ENCODE data around the gene TIRAP.
"Not testable (repeated sequence)": the region's sequence is repeated elsewhere in the genome, so short reads cannot be mapped to it uniquely, and the experiment has no call there.

The TIRAP gene

GRCh38 chr11:126290887-126291286 is 8.0 kb downstream of the TIRAP start:
- no peak for DNase-seq

GRCh38 chr11:126293726-126294125 is 10.8 kb downstream of the TIRAP start:
- DNase-seq = no peak

- DNase-seq = no peak
Measured at GRCh38 chr11:126297004-126297403, 14.1 kb downstream of the TIRAP start.

- DNase-seq = peak; percentile 91
Measured at GRCh38 chr11:126303623-126304456, 20.9 kb downstream of the TIRAP start, which contains the start of gene DCPS. DCPS (plus strand) TSS chr11:126304060; CDS start chr11:126304081, 21 bp downstream.

- DNase-seq = no peak
Measured at GRCh38 chr11:126304457-126305075, 21.7 kb downstream of the TIRAP start.

GRCh38 chr11:126305699-126306098 is 22.8 kb downstream of the TIRAP start:
- no peak for DNase-seq

GRCh38 chr11:126307706-126308105 is 24.8 kb downstream of the TIRAP start:
- DNase-seq = peak; percentile 26

GRCh38 chr11:126308271-126308671 is 25.4 kb downstream of the TIRAP start:
- DNase-seq = no peak

GRCh38 chr11:126308771-126309170 is 25.9 kb downstream of the TIRAP start:
- not testable (repeated sequence) for DNase-seq

- DNase-seq = peak; percentile 55
Measured at GRCh38 chr11:126310200-126310991, 27.5 kb downstream of the TIRAP start.

GRCh38 chr11:126310992-126311310 is 28.1 kb downstream of the TIRAP start:
- no peak for DNase-seq

GRCh38 chr11:126311401-126312291 is 28.8 kb downstream of the TIRAP start:
- DNase-seq = no peak

- no peak for DNase-seq
Measured at GRCh38 chr11:126312961-126313360, 30.1 kb downstream of the TIRAP start.

GRCh38 chr11:126313826-126314225 is 30.9 kb downstream of the TIRAP start:
- no peak for DNase-seq

GRCh38 chr11:126317432-126317755 is 34.5 kb downstream of the TIRAP start:
- peak; percentile 27 for DNase-seq

GRCh38 chr11:126317756-126318573 is 35.1 kb downstream of the TIRAP start:
- peak; percentile 65 for DNase-seq

GRCh38 chr11:126318574-126319373 is 35.9 kb downstream of the TIRAP start:
- peak; percentile 95 for DNase-seq

GRCh38 chr11:126319374-126319740 is 36.5 kb downstream of the TIRAP start:
- no peak for DNase-seq

GRCh38 chr11:126322996-126323395 is 40.1 kb downstream of the TIRAP start:
- no peak for DNase-seq

GRCh38 chr11:126327281-126328000 is 44.5 kb downstream of the TIRAP start:
- DNase-seq = no peak

All from HCEC 1CT (cell line).